NCI-H1092 treated with DMSO at 0.1 percent for 48 hours (cell line): ENCODE measurements around the gene TMEM273.

ENCODE experiments used
- DNase-seq: peaks from one replicate; lab custom pipeline; 2025; lab: John Stamatoyannopoulos, UW

The TMEM273 gene, protein sequence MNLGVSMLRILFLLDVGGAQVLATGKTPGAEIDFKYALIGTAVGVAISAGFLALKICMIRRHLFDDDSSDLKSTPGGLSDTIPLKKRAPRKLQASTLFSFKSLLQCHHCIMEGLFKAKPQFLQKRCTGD

DNA sequence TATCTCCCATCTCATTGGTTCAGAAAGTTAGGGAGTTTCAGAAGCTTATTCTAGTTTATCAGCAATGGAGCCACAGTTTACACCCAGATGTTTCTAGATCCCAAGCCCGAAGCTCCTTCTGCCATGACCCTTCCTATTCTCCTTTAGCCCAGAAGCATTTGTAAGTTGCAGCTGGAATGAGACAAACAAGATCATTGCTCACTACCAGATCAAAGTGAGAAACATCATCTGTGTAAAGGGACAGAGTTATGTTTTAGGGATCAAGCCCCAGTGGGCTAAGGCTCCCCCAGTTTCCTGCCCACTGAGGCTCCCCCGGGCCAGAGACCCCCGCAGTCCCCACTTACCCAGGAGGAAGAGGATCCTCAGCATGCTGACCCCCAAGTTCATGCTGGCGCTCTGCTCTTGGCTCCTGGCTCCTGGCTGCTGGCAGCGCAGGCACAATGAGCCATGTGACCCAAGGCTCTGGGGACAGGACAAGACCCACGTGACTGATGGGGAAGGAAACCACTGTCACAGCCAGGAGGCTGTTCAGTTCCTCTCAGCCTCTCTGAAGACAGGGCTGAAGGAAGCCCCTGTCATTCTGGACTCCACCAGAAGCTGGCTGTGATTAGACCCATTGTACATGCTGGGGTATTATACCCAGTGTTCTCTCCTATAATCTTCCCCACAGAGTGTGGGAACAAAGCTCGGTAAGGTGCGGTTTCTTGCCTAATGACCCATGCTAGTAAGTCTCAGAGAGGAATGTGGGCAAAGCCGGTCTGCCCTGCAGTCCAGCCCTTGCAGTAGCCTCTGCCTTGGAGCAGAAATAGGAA, at the start of gene TMEM273:
TMEM273 (minus strand) TSS at position 442 of the 812 bp plus-strand sequence; CDS start at position 387, 55 bp downstream.
- DNase-seq = no peak

DNA sequence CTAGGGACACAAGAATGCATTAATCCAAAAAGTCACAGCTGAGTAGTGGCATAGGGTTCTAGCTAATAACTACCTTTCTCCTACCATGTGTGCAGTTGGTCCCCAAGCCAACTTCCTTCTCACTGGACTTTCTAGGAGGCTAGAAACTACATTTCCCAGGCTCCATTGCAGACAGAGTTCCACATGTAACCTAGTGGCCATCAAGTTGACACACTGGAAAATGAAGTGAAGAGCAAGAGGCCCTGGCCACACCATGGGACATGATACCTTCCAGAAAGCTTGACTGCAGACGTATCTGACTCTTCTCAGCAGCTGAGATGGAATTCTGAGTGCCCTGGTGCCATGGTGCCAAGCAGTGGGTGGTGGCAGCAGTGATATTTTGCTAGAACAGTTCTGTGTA, 49.8 kb upstream of the TMEM273 start:
- DNase-seq = no peak

GRCh38 chr10:49235392-49235791, 47.2 kb upstream of the TMEM273 start:
- DNase-seq = no peak

DNA sequence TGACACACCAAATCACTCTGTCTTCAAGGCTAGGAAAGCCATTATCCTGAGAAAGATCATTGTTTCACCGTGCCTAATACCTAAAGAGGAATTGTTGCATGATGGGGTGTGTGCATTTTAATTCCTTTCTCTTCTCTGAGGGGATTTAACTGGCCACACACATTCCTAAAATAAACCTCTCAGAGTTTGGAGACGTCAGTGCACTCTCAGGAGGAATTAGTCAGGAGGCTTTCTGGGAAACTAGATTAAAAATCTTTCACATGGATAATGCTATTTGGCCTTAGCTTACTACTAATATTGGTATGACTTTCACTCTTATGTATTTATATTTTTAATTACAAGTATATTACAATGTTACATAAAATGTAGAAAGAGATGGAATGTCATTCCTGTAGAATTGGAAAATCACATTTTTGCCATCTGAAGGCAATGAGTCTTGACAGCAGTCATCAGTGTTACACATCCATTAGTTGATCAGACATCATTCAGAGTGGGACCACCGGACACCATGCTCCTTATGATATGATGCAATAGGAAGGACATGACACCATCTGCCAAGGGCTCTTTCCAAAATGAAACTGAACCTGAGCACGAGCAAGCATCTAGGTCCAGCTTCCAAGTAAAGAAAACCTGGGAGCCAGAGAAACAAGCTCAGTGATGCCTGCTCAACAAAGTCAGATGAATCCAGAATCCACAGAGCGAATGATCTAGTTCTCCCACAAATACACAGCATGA, 43.1 kb upstream of the TMEM273 start:
- no peak for DNase-seq

- no peak for DNase-seq
Measured at GRCh38 chr10:49230004-49230403, 41.8 kb upstream of the TMEM273 start.

GRCh38 chr10:49228677-49229076, 40.5 kb upstream of the TMEM273 start:
- DNase-seq = no peak

GRCh38 chr10:49227406-49227805, 39.2 kb upstream of the TMEM273 start:
- no peak for DNase-seq

DNA sequence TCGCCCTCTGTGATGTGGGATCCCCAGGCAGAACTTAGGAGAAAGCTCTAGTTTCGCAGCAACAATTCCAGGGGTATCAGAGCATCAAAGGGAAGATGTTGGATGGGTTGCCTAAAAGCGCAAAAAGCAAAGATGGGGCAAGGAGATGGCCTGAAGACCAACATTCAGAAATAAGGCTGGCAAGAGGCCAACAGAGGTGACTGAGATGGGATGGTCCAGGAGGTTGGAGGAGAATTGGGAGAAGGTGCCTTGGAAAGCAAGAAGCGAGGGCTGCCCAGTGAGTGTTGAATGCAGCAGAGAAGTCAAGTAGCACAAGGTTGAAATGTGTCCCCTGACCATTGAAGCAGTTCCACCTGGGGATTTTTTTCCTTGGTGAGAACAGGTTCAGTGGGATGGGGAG, 38.4 kb upstream of the TMEM273 start:
- DNase-seq = no peak

- no peak for DNase-seq
Measured at GRCh38 chr10:49225218-49225876, 37.2 kb upstream of the TMEM273 start.

GRCh38 chr10:49223205-49223604, 35.0 kb upstream of the TMEM273 start:
- no peak for DNase-seq

- no peak for DNase-seq
Measured at GRCh38 chr10:49222170-49222569, 34.0 kb upstream of the TMEM273 start.

DNA sequence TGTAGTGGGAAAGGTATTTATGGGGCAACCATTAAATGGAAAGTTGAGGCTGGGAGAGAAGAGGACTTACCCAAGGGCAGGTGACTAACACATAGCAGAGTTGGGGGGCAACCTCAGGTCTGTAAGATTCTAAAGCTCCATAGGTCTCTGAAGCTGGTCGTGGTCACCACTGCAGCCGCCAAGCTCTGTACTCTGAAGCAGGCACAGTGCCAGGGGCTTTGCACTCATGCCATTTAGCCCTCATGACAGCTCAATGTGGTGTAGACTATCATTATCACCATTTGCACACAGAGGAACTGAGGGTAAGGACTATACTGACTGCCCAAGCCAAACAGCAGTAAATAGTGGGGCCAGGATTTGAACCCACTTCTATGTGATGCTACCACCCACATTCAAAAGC, 32.5 kb upstream of the TMEM273 start:
- no peak for DNase-seq

- no peak for DNase-seq
Measured at GRCh38 chr10:49220031-49220430, 31.8 kb upstream of the TMEM273 start.

GRCh38 chr10:49219248-49219647, 31.1 kb upstream of the TMEM273 start:
- no peak for DNase-seq

- DNase-seq = no peak
Measured at GRCh38 chr10:49218480-49218879, 30.3 kb upstream of the TMEM273 start.

DNA sequence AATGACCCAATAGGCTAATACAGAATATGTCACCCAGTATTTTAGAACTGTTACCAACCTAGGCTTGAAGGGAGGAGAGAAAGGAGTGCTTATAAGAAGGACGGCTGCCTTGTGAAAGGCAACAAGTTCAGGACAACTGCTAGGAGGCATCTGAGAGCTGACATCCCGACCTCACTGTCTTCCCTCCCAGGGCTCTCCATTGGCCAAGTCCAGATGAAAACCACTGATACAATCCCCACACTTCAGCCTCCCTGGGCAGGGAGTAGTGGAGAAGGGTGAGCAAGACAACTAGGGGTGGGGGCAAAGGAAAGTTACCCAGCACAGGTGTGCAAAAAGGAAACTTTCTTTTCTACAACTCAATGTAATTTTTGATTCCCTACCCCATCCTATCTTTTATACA, 29.5 kb upstream of the TMEM273 start:
- no peak for DNase-seq

GRCh38 chr10:49213211-49213610, 25.0 kb upstream of the TMEM273 start:
- no peak for DNase-seq

- DNase-seq = no peak
Measured at GRCh38 chr10:49212783-49213182, 24.6 kb upstream of the TMEM273 start.

GRCh38 chr10:49212076-49212475, 23.9 kb upstream of the TMEM273 start:
- DNase-seq = no peak

DNA sequence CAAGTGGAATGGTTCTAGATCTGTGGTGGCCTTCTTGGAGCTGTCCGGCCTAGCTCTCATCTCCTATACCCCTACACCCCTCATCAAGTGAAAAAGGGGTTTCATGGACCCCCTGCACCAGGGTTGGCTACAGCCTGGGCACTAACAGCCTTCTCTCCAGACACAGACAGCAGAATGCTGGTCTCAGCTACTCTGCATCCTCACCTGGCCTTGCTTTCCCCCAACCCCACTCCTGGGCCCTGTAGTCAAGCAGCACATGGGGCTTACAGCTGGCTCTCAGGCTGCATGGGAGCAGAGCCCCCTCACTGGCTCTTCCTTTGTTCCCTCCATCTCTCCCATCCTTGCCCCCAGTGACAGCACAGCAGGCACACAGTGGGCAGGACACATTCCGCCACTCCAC, 20.8 kb upstream of the TMEM273 start:
- no peak for DNase-seq

- peak; percentile 29 for DNase-seq
Measured at GRCh38 chr10:49207936-49208487, 19.8 kb upstream of the TMEM273 start.

DNA sequence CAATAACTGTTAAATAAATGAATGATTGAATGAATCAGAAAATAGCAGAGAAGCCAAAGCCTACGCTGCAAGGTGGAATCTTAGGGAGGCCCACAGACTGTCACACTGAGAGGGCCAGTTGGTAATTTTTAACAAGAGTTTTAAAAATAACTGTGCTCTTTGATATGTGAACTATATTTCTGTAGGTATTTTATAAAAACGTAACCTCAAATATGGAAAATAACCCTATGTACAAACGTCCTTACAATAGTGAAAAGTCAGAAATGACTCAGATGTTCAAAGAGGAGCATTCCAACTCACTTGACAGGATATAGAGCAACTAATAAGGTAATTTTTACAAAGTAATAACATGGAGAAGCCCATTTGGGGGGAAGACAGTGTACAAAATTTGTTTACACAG, 18.9 kb upstream of the TMEM273 start:
- no peak for DNase-seq
